ENCODE results near the gene TAS2R60. TPM values are rescaled to one million over a fixed set of nuclear protein-coding genes. Genes with fewer than 3 reads are reported as not detected.

TAS2R60 gene
- polyA plus RNA-seq, 1 of the 3 experiments (the other 2 are of a cell fraction): not detected

- no peak overlapping the region for H3K4me3 ChIP-seq (ENCODE audit: low read depth in 2 of 2, low read length in 1 of 2)
- H2AFZ ChIP-seq (ENCODE audit: low read depth): no peak overlapping the region
- peaks cover 1% of the 10 kb centered on the region for H3F3A ChIP-seq (replicated peaks; ENCODE audit: insufficient read depth)
- H3K9me2 ChIP-seq: no peaks in the 10 kb centered on the region
- H3K4me1 ChIP-seq (ENCODE audit: control insufficient read depth in 1 of 2, insufficient read depth in 2 of 2, low read depth in 1 of 2, low read length in 1 of 2): peaks cover 0 to 6% of the 10 kb centered on the region in 2 experiments; a peak in 1 of 4 replicates
- H3K27ac ChIP-seq (ENCODE audit: low read depth in 2 of 2, low read length in 1 of 2): no peak overlapping the region
- no peak for TF ChIP-seq NFIC (IDR thresholded peaks at IDR 0.05; ENCODE audit: borderline replicate concordance)
- TF ChIP-seq USF1 (IDR thresholded peaks at IDR 0.05; ENCODE audit: borderline replicate concordance, low read depth): no peak
- TF ChIP-seq FOXJ3 (CRISPR knock-in tag; IDR thresholded peaks at IDR 0.05): no peak
- TF ChIP-seq SMC3 (IDR thresholded peaks at IDR 0.05; ENCODE audit: low read depth, low read length): no peak
- TF ChIP-seq GABPA (IDR thresholded peaks at IDR 0.05; ENCODE audit: low read depth): no peak
- ChIA-PET POLR2A (no interaction called here), CTCF (interaction anchor here (1.0 kb wide), 1 partner anchor 204 kb away, joined by 3 read pairs; no protein-coding TSS in a partner anchor)
- no peaks in the 10 kb centered on the region for H3K9me3 ChIP-seq
- H3K79me2 ChIP-seq (ENCODE audit: insufficient read depth): no peaks in the 10 kb centered on the region
- DNase-seq: no peak
- no peaks in the 10 kb centered on the region for H4K20me1 ChIP-seq (ENCODE audit: insufficient read depth)
- no peak overlapping the region for H3K9ac ChIP-seq
- no peak overlapping the region for H3K4me2 ChIP-seq
- H3K36me3 ChIP-seq (replicated peaks in 1 of 2; ENCODE audit: control insufficient read depth in 1 of 2, insufficient read depth in 2 of 2, low read length in 1 of 2): peaks cover 0 to 4% of the 10 kb centered on the region in 2 experiments
- WGBS (ENCODE audit: low lambda C conversion rate): 54% methylated on average over 6 of the region's 6 CpGs
- H3K27me3 ChIP-seq (ENCODE audit: insufficient read depth): no peaks in the 10 kb centered on the region
These were observed 970 bp downstream of the TAS2R60 start for GRCh38 chr7:143444063-143444782.

- ChIA-PET POLR2A (no interaction called here), CTCF (no interaction called here)
- peak overlapping the region; percentile 57; the same call in 1 of the 2 replicates for H2AFZ ChIP-seq (ENCODE audit: low read depth)
- TF ChIP-seq FOSL2 (IDR thresholded peaks at IDR 0.05; ENCODE audit: borderline replicate concordance, low read depth) (no peak), USF1 (IDR thresholded peaks at IDR 0.05; ENCODE audit: borderline replicate concordance, low read depth) (no peak), REST (IDR thresholded peaks at IDR 0.05; ENCODE audit: low read depth, low read length) (no peak), CHD2 (IDR thresholded peaks at IDR 0.05; ENCODE audit: low read length, partially characterized antibody) (no peak), MXI1 (IDR thresholded peaks at IDR 0.05; ENCODE audit: low read depth, low read length) (no peak), YY1 (IDR thresholded peaks at IDR 0.05; ENCODE audit: low read depth) (no peak), IRF3 (IDR thresholded peaks at IDR 0.05; ENCODE audit: low read depth, low read length) (no peak), MAX (IDR thresholded peaks at IDR 0.05; ENCODE audit: low read depth) (no peak), PBX3 (IDR thresholded peaks at IDR 0.05) (no peak), NRF1 (IDR thresholded peaks at IDR 0.05; ENCODE audit: low read depth, low read length) (no peak), RAD21 (IDR thresholded peaks at IDR 0.05; ENCODE audit: low read length) (no peak), TCF12 (IDR thresholded peaks at IDR 0.05) (no peak), FOXJ3 (CRISPR knock-in tag; IDR thresholded peaks at IDR 0.05) (no peak), CTCF (IDR thresholded peaks at IDR 0.05) (no peak)
These were observed 1.5 kb downstream of the TAS2R60 start for GRCh38 chr7:143444785-143445184.

More at GRCh38 chr7:143444785-143445184, 1.5 kb downstream of the TAS2R60 start:
- Histone ChIP-seq H3K9me2 (no peaks in the 10 kb centered on the region), H4K20me1 (ENCODE audit: insufficient read depth) (no peaks in the 10 kb centered on the region), H3K9ac (no peak overlapping the region), H3K27me3 (ENCODE audit: insufficient read depth) (no peaks in the 10 kb centered on the region), H3K79me2 (ENCODE audit: insufficient read depth) (no peaks in the 10 kb centered on the region), H3K4me1 (ENCODE audit: control insufficient read depth in 1 of 2, insufficient read depth in 2 of 2, low read depth in 1 of 2, low read length in 1 of 2) (peaks cover 0 to 6% of the 10 kb centered on the region in 2 experiments; a peak in 1 of 4 replicates), H3K9me3 (no peaks in the 10 kb centered on the region), H3K4me3 (ENCODE audit: low read depth in 2 of 2, low read length in 1 of 2) (no peak overlapping the region), H3K4me2 (peak overlapping the region; percentile 36; the same call in 1 of the 2 replicates), H3K27ac (ENCODE audit: low read depth in 2 of 2, low read length in 1 of 2) (no peak overlapping the region), H3F3A (replicated peaks; ENCODE audit: insufficient read depth) (peaks cover 7% of the 10 kb centered on the region), H3K36me3 (replicated peaks in 1 of 2; ENCODE audit: control insufficient read depth in 1 of 2, insufficient read depth in 2 of 2, low read length in 1 of 2) (peaks cover 0 to 4% of the 10 kb centered on the region in 2 experiments)
- WGBS (ENCODE audit: low lambda C conversion rate): 25% methylated on average over 1 of the region's 1 CpG
- DNase-seq: no peak
